Measurements from ENCODE around the gene TFEC.

GRCh38 chr7:115889669-115889984 is 140.9 kb downstream of the TFEC start:
- TF ChIP-seq, protein P1, sequence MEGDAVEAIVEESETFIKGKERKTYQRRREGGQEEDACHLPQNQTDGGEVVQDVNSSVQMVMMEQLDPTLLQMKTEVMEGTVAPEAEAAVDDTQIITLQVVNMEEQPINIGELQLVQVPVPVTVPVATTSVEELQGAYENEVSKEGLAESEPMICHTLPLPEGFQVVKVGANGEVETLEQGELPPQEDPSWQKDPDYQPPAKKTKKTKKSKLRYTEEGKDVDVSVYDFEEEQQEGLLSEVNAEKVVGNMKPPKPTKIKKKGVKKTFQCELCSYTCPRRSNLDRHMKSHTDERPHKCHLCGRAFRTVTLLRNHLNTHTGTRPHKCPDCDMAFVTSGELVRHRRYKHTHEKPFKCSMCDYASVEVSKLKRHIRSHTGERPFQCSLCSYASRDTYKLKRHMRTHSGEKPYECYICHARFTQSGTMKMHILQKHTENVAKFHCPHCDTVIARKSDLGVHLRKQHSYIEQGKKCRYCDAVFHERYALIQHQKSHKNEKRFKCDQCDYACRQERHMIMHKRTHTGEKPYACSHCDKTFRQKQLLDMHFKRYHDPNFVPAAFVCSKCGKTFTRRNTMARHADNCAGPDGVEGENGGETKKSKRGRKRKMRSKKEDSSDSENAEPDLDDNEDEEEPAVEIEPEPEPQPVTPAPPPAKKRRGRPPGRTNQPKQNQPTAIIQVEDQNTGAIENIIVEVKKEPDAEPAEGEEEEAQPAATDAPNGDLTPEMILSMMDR (conservative IDR thresholded peaks at IDR 0.05 in 1 of 2, IDR thresholded peaks at IDR 0.05 in 1 of 2; ENCODE audit: extremely low read depth in 1 of 2, insufficient read depth in 1 of 2, low read depth in 1 of 2, low read length in 2 of 2), result no peak
- no peak for TF ChIP-seq EZH2 (IDR thresholded peaks at IDR 0.05; ENCODE audit: borderline replicate concordance, low read length)

Measured in mammary epithelial cell (primary cell).